Activated CD4-positive, alpha-beta T cell treated with anti-CD3 and anti-CD28 coated beads for 36 hours (primary cell): Measurements from ENCODE around the gene TSHZ1. TPM values are rescaled to one million over a fixed set of nuclear protein-coding genes. Genes with fewer than 3 reads are reported as not detected.

ENCODE experiments used
- ATAC-seq: fragments of 200-7000 bp; cut with Tn5 transposase; one replicate; pipeline ENCODE4 v1.10.0; 2021; ENCODE audit warnings: mild to moderate bottlenecking, moderate library complexity
- CTCF ChIA-PET: fragments of 350-600 bp; sonication (Branson Sonifier 250); formaldehyde crosslinking; loops from one replicate; lab custom pipeline; 2021; ENCODE audit warnings: antibody characterized with exemption; lab: Charles Lee
- POLR2A ChIA-PET: fragments of 350-600 bp; sonication (Branson Sonifier 250); formaldehyde crosslinking; loops from one replicate; lab custom pipeline; 2021; ENCODE audit warnings: antibody characterized with exemption, inconsistent platforms; lab: Charles Lee
- DNase-seq: peaks from one replicate; pipeline ENCODE4 v3.0.0-alpha.2; 2020
- H3K27ac Mint-ChIP-seq: one replicate; pipeline ENCODE4 v1.8.0; 2021; ENCODE audit warnings: mixed read lengths
- H3K27me3 Mint-ChIP-seq: one replicate; pipeline ENCODE4 v1.8.0; 2021; ENCODE audit warnings: mixed read lengths
- H3K36me3 Mint-ChIP-seq: one replicate; pipeline ENCODE4 v1.8.0; 2021; ENCODE audit warnings: low read depth, mixed read lengths
- H3K4me1 Mint-ChIP-seq: one replicate; pipeline ENCODE4 v1.8.0; 2021; ENCODE audit warnings: mixed read lengths
- H3K4me3 Mint-ChIP-seq: one replicate; pipeline ENCODE4 v1.8.0; 2021; ENCODE audit warnings: mild to moderate bottlenecking, moderate library complexity, mixed read lengths
- H3K9me3 Mint-ChIP-seq: one replicate; pipeline ENCODE4 v1.8.0; 2021; ENCODE audit warnings: low read depth, mixed read lengths
- intact Hi-C, 2 experiments: fragments of 100-400 bp; cut with DNase I in 1 of 2; cut with micrococcal nuclease in 1 of 2; formaldehyde crosslinking; loops; one replicate each; pipeline versions ENCODE4 v1.14.2 to v1.15.1; 2022 to 2024; cut with DNase I, micrococcal nuclease
- total RNA-seq, 2 experiments: library from RNA; stranded (reverse); gene quantifications; one replicate each; pipeline ENCODE4 v1.2.3, GENCODE V29; 2021

Gene TSHZ1
- total RNA-seq, 2 experiments from 2014 or later = 12.0 to 13.4 TPM

DNA sequence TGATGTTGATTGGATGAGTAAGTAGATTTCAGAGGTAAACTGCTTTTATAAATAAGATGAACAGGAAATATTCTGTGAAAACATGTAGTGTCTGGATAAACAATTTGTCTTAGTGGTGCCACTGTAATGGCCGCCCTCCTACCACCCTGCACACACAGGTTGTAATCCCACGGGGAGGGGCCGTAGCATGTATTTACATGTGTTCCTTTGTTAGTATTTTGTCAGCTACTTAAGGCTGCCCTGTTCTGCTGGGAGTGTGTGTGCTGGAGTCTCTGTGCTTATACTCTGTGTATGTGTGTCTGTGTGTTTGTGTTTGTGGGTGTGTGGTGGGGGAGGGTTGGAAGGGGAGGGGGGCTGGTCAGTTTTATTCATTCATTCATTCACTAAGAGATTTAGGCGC is 5.1 kb downstream of the TSHZ1 start:
- ATAC-seq = no peak
- CTCF ChIA-PET = no interaction called here
- no peak for DNase-seq
- Mint-ChIP-seq H3K4me3 (no peak overlapping the region), H3K27ac (peak overlapping the region; percentile 45), H3K9me3 (no peaks in the 10 kb centered on the region), H3K27me3 (no peaks in the 10 kb centered on the region), H3K36me3 (peaks cover 10% of the 10 kb centered on the region), H3K4me1 (peaks cover 66% of the 10 kb centered on the region)
- intact Hi-C loops = loop anchor here in 1 of 2 experiments (10.0 kb wide), 2 partner anchors 721 to 1279 kb away; partner anchors contain the start of genes CNDP2 and ZNF516
- POLR2A ChIA-PET = interaction anchor here (0.9 kb wide), 1 partner anchor 13 kb away, joined by 3 read pairs; no protein-coding TSS in a partner anchor

DNA sequence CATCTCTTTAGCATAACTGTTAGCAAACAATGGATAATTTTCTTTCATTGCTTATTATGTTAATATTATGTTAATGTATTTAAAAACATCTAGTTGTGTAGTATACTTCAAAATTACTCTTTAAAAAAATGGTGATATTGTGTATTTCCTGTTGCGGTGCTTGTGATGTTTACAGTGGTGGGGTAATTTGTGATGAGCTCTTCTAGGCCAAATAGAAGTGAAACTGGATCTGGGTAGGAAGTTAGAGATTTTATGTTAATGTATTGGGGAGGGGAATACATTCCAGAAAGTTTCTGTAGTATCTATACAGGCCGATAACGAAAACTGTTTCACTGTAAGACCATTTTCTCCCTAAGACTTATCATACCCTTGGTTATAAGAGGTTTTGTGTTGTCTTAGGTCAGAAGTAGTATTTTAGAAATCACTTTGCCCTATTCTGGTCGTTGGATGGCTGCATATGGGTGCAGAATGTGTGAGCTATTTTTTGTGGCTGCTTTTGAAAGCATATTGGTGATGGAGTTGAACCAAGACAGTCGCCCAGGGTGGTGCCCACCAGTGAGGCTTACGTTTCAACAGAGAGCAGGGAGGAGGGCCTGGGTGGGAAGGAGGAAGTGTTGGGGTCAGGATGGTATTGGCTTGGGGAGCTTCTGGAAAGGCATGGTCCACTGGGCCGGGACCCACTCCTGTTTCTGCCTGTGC is 5.8 kb downstream of the TSHZ1 start:
- no peak for ATAC-seq
- CTCF ChIA-PET = no interaction called here
- Mint-ChIP-seq H3K4me1 (peaks cover 72% of the 10 kb centered on the region), H3K27me3 (no peaks in the 10 kb centered on the region), H3K9me3 (no peaks in the 10 kb centered on the region), H3K4me3 (peak overlapping the region; percentile 29), H3K27ac (peak overlapping the region; percentile 91), H3K36me3 (peaks cover 4% of the 10 kb centered on the region)
- POLR2A ChIA-PET = interaction anchor here (0.7 kb wide), 1 partner anchor 822 kb away, joined by 6 read pairs; no protein-coding TSS in a partner anchor
- no peak for DNase-seq
- intact Hi-C loops = loop anchor here in 1 of 2 experiments (10.0 kb wide), 2 partner anchors 722 to 1278 kb away; partner anchors contain the start of genes CNDP2 and ZNF516

DNA sequence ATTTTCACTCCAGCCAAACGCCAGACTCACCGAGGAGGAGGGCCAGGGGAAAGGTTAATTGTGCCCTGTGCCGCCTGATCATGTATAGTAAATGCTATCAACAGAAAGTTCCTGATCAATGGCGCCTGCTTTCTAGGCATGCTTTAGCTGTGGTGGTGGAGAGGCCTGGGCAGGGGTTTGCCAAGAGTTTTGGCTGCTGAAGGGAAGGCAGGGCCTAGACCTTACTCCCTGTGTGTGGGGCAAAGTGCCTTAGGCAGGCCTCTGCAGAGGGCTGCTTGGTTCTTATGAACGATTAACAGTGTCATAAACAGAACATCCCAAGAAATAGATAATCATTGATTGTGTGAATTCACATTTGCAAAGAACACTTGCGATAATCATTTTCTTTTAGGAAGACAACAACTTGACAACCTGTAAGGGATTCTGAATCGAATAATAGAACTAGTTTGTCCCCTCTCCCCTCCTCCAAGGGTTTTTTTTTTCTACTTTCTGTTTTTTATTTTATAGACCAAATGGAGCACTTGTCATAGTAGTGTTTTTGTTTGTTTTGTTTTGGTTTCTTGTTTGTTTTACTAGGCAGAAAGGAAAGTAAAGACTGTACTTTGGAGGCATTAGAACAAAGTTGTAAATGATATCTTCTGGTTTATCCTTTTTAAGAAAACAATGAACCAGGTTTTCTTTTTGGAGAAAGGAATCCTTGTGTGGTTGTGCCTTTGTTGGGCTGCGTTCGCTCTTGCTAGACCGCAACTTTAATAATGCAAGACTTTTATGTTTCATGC is 6.5 kb downstream of the TSHZ1 start:
- ChIA-PET POLR2A (no interaction called here), CTCF (no interaction called here)
- peak overlapping the region; percentile 29 for H3K4me3 Mint-ChIP-seq
- ATAC-seq (no peak), DNase-seq (no peak)
- no peaks in the 10 kb centered on the region for H3K27me3 Mint-ChIP-seq
- H3K36me3 Mint-ChIP-seq = peaks cover 4% of the 10 kb centered on the region
- intact Hi-C loops = loop anchor here in 1 of 2 experiments (10.0 kb wide), 2 partner anchors 722 to 1278 kb away; partner anchors contain the start of genes CNDP2 and ZNF516
- H3K27ac Mint-ChIP-seq = peak overlapping the region; percentile 91
- no peaks in the 10 kb centered on the region for H3K9me3 Mint-ChIP-seq
- H3K4me1 Mint-ChIP-seq = peaks cover 77% of the 10 kb centered on the region

DNA sequence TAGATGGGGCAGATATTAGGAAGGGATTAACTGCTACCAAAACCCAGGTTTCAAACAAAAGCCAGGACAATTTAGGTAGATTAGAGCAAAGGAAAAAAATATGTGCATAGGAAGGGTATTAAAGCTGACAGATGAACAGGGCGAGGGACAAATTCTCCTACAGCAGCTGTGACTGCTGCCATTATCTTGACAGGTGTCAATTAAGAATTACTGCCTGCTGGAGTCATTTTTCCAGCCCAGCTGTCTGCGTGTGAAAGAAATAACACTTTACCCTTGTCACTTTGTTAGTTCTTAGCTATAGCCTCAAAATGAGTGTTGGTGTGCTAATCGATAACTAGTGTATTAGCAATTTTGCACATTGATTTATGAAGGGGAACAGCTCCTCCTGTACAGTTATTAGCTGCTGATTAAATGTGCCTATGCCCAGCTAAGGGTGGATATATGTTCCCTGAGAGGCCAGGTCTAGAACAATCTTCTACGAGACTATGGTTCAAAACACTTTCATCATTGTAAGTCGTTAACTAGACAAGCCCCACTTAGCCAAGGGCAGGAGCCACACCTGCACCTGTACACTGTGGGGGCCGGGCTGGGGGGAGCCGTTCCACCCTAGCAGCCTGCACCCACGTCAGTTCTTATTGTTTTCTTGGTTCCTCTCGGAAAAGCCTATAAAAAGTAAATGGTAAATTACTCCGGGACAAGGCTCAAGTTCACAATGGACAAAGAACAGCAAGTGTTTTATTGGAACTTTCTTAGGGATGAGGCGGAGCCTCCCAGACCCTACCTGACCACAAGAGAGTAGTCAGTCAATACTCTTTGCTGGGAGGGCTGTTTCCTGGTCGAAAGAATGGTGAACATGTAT is 7.7 kb downstream of the TSHZ1 start:
- Mint-ChIP-seq H3K4me3 (no peak overlapping the region), H3K4me1 (peaks cover 74% of the 10 kb centered on the region), H3K27ac (no peak overlapping the region), H3K9me3 (no peaks in the 10 kb centered on the region), H3K27me3 (no peaks in the 10 kb centered on the region), H3K36me3 (peaks cover 4% of the 10 kb centered on the region)
- intact Hi-C loops = loop anchor here in 1 of 2 experiments (10.0 kb wide), 2 partner anchors 723 to 1277 kb away; partner anchors contain the start of genes CNDP2 and ZNF516
- no peak for ATAC-seq
- CTCF ChIA-PET = no interaction called here
- DNase-seq = no peak
- POLR2A ChIA-PET = no interaction called here

DNA sequence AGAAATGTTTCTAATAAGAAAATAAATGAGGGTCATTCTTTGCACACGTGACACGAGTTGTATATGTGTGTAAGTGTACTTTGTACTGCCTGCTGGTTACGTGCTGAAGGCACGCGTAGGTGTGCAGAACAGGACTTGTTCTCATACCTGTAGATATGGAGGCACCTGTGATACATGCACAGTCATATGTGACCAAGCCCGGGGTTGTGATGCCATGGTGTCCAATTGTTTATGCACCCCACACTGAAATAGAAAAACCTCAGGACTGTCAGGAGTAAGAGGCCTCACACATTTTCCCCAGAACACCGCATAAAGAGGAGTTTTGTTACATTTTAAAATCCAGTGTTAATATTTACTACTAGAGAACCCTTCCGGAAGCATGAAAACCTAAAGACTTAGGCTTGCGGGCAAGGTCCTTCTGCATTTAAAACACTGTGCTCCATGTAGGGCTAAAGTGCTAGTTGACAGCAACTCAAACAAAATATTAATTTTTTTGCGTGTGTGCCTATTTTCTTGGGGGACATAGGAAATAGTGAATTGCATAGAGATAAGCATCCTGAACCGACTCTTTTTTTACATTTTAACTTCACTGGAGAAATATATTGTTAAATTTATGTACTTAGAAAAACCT is 9.3 kb downstream of the TSHZ1 start:
- H3K4me3 Mint-ChIP-seq = no peak overlapping the region
- no peaks in the 10 kb centered on the region for H3K9me3 Mint-ChIP-seq
- CTCF ChIA-PET = no interaction called here
- POLR2A ChIA-PET = no interaction called here
- DNase-seq (no peak), ATAC-seq (peak; percentile 18)
- H3K4me1 Mint-ChIP-seq = peaks cover 67% of the 10 kb centered on the region
- H3K27ac Mint-ChIP-seq = no peak overlapping the region
- intact Hi-C loops = loop anchor here (1.0 to 10.0 kb wide), 3 partner anchors 8 to 1275 kb away; partner anchors contain the start of genes CNDP2 (in 1 of the 2) and ZNF516 (in 1 of the 2)
- H3K27me3 Mint-ChIP-seq = no peaks in the 10 kb centered on the region
- peaks cover 4% of the 10 kb centered on the region for H3K36me3 Mint-ChIP-seq

DNA sequence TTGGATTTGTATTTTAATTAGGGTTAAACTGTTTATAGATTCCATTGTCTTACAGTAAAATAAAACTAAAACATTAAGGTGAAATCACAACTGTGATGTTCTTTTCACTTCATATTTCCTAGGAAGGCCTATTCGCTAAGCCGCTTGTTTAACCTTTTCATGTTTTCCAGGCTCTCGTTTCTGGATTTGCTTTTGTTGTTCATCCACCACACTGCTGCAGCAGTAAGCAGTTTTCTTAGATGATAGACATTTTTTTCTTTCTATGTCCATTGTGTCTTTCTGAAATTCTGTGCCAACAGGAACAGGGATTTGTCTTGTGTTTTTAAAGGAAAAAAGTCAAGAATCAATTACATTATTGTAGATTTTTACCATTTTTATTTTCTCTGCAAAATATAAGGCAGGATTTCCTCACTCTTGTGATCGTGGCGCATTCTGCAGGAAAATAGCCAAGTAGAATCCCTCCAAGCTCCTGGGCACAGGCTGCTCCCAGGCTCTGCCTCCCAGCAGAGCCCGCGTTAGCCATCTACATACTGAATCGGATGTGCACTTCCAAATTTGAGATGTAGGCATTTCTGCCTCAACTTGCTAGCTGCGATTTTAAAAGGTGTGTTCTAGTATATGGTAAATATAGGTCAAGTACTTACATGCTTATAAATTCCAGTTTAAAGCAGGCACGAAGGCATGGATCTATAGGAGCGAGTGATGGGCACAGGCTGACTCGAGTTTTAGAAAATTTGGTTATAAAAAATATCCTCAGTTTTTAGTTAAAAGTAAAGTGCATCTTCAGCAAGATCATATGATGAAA is 10.2 kb downstream of the TSHZ1 start:
- intact Hi-C loops = loop anchor here in 1 of 2 experiments (1.0 kb wide), 1 partner anchor 8 kb away; no protein-coding TSS in a partner anchor
- no peak for ATAC-seq
- ChIA-PET CTCF (interaction anchor here (0.5 to 0.9 kb wide), 2 partner anchors 10 to 97 kb away, joined by 3 read pairs; partner anchors contain the start of gene TSHZ1), POLR2A (no interaction called here)
- H3K4me3 Mint-ChIP-seq = no peak overlapping the region
- H3K9me3 Mint-ChIP-seq = no peaks in the 10 kb centered on the region
- no peaks in the 10 kb centered on the region for H3K27me3 Mint-ChIP-seq
- no peaks in the 10 kb centered on the region for H3K36me3 Mint-ChIP-seq
- H3K4me1 Mint-ChIP-seq = peaks cover 58% of the 10 kb centered on the region
- DNase-seq = no peak
- no peak overlapping the region for H3K27ac Mint-ChIP-seq

DNA sequence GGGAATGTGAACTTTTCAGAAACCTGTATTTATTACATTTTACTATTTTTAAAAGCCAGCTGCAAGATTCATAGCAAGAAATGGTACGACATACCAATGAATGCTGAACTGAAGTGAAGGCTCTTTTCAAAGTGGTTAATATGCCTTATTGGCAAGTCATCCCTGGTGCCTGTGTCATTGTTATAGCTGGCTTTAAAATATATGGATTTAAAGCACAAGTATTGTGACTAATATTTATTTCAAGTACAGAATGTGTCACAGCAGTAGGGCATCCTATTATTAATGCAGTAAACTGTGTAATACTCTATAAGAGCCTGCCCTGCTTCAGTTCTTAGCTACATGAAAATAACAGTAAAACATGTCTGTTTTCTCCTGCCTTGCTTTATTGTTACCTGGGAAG is 10.8 kb downstream of the TSHZ1 start:
- ATAC-seq = no peak
- Mint-ChIP-seq H3K4me3 (no peak overlapping the region), H3K4me1 (peaks cover 58% of the 10 kb centered on the region), H3K27ac (no peak overlapping the region), H3K27me3 (no peaks in the 10 kb centered on the region), H3K36me3 (no peaks in the 10 kb centered on the region), H3K9me3 (no peaks in the 10 kb centered on the region)
- intact Hi-C loops = no loop called here
- CTCF ChIA-PET = interaction anchor here (0.5 kb wide), 1 partner anchor 97 kb away, joined by 3 read pairs; no protein-coding TSS in a partner anchor
- DNase-seq = no peak
- POLR2A ChIA-PET = no interaction called here

DNA sequence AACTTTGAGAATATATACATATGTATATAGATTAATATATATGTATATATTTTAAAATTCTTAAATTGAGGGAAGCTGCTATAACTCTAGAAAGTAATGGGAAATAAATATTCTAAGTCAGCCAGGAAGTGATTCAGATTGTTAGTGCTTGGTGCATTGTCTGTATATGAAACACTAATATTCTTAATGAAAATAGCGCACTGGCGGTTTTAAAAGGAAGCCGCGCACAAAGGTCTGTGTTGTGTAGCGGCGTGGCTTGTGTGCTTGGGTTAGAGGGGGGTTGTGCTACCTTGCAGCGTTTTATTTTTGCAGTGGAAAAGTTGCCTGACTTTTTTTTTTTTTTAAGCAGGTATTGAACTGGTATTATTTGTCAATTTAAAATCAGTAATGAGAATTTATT is 11.3 kb downstream of the TSHZ1 start:
- POLR2A ChIA-PET = no interaction called here

DNA sequence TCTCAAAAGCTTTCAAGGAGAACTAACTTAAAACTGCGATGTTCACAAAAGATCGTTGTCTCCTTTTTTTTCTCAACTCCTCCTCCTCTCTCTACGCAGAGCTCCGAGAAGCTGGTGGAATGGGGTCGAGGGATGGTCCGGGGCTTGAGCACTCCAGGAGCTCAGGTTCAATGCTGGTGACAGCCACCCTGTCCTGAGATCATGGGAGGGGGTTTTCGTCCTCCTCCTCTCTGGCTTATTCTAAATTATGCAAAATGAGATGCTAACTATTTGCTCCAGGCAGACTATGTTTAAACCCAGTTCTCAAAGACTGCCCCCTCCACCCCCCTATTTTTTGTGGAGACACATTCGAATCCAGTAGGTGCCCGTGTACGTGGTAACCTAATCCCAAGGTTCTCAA is 11.8 kb downstream of the TSHZ1 start:
- DNase-seq = no peak
- no peak overlapping the region for H3K4me3 Mint-ChIP-seq
- H3K27me3 Mint-ChIP-seq = no peaks in the 10 kb centered on the region
- H3K27ac Mint-ChIP-seq = no peak overlapping the region
- intact Hi-C loops = no loop called here
- no peak for ATAC-seq
- no peaks in the 10 kb centered on the region for H3K9me3 Mint-ChIP-seq
- POLR2A ChIA-PET = no interaction called here
- H3K36me3 Mint-ChIP-seq = no peaks in the 10 kb centered on the region
- CTCF ChIA-PET = interaction anchor here (0.5 to 0.6 kb wide), 2 partner anchors 16 to 324 kb away, joined by 3 read pairs; no protein-coding TSS in a partner anchor
- peaks cover 59% of the 10 kb centered on the region for H3K4me1 Mint-ChIP-seq

More for the DNA sequence above, 11.3 kb downstream of the TSHZ1 start:
- DNase-seq (no peak), ATAC-seq (peak; percentile 24)
- no peak overlapping the region for H3K27ac Mint-ChIP-seq
- H3K4me3 Mint-ChIP-seq = no peak overlapping the region
- H3K36me3 Mint-ChIP-seq = no peaks in the 10 kb centered on the region
- H3K27me3 Mint-ChIP-seq = no peaks in the 10 kb centered on the region
- intact Hi-C loops = no loop called here
- no peaks in the 10 kb centered on the region for H3K9me3 Mint-ChIP-seq
- peaks cover 58% of the 10 kb centered on the region for H3K4me1 Mint-ChIP-seq
- CTCF ChIA-PET = interaction anchor here (0.6 kb wide), 1 partner anchor 15 kb away, joined by 3 read pairs; no protein-coding TSS in a partner anchor
